Measurements from ENCODE around the gene SGPP2.

DNA sequence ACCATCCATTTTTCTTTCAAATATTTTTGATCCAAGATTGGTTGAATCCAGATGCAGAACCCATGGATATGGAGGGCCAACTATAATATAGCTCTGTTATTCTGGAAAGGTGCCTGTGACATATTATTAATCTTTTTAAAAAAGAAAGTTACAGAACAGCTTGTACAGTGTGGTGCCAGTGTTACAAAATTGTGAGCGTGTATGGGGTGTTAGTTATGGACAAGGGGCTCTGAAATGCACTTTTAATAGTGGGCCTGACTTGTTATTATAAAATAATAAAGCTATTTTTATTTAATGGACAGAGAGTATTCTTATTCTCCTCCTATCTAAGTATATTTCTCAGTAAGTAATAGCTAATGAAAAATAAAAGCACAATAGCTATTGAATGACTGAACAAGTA is 120.3 kb downstream of the SGPP2 start:
- TF ChIP-seq, protein P1, sequence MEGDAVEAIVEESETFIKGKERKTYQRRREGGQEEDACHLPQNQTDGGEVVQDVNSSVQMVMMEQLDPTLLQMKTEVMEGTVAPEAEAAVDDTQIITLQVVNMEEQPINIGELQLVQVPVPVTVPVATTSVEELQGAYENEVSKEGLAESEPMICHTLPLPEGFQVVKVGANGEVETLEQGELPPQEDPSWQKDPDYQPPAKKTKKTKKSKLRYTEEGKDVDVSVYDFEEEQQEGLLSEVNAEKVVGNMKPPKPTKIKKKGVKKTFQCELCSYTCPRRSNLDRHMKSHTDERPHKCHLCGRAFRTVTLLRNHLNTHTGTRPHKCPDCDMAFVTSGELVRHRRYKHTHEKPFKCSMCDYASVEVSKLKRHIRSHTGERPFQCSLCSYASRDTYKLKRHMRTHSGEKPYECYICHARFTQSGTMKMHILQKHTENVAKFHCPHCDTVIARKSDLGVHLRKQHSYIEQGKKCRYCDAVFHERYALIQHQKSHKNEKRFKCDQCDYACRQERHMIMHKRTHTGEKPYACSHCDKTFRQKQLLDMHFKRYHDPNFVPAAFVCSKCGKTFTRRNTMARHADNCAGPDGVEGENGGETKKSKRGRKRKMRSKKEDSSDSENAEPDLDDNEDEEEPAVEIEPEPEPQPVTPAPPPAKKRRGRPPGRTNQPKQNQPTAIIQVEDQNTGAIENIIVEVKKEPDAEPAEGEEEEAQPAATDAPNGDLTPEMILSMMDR (conservative IDR thresholded peaks at IDR 0.05), result no peak
- TF ChIP-seq EZH2 (IDR thresholded peaks at IDR 0.05; ENCODE audit: low read depth), result no peak

Measured in PC-9 (cell line).